Measurements from ENCODE around the gene CREB3L4. TPM values are rescaled to one million over a fixed set of nuclear protein-coding genes. Genes with fewer than 3 reads are reported as not detected.

Gene CREB3L4
- total and polyA plus RNA-seq, 2 of the 13 experiments (the other 11 are each of a cell fraction or from before 2014, with no cell fraction given) = 9.9 to 18.7 TPM

DNA sequence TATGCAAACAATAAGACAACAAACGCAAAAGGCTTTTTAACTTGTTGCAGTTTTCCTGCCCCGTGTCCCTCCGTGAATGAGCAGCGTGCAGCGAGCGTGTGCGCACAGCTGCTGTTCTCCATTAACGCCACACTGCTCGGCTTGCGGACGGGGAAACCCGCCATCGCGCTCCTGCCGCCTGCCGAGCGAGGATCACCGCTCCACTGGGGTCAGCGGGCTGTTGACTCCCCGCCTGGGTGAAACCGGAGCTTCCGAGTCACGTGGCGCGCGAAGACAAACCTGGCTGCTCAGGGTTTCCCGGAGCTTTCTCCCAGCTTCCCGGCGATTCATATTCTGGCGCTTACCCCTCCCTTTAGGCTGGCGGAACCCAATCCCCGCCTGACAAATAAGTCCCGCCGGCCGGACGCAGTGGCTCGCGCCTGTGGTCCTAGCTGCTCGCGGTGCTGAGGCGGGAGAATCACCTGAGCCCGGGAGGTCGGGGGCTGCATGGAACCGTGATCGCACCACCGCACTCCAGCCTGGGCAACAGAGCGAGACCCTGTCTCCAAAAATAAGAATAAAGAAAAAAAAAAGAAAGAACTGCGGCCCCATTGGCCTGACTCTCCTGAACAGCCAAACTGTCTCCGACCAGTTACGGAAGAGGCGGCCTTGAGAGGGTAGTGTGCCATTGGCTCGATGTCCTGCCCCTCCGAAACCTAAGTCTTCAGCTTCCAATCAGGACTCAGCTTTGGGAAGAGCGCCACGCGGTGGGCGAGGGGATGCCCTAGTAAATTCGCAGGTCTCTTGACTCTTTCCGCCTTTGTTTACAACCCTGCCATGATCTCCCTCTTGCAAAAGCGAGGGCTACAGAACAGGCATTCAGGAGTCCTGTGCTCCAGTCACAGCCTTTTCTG, at the start of gene CREB3L4 (continued):
- TF ChIP-seq CCDC6 (CRISPR knock-in tag; IDR thresholded peaks at IDR 0.05) (peak; percentile 92), RELA (CRISPR knock-in tag; IDR thresholded peaks at IDR 0.05) (no peak), ZNF629 (CRISPR knock-in tag; conservative IDR thresholded peaks at IDR 0.05) (no peak), KLF9 (CRISPR knock-in tag; IDR thresholded peaks at IDR 0.05; ENCODE audit: low read depth) (no peak), NCOA1 (CRISPR knock-in tag; IDR thresholded peaks at IDR 0.05) (no peak), ZNF446 (CRISPR knock-in tag; IDR thresholded peaks at IDR 0.05) (0 out of 2 replicates have a peak, but pooled peaks have one; percentile 54), ZNF121 (CRISPR knock-in tag; IDR thresholded peaks at IDR 0.05) (peak; percentile 100), SALL2 (CRISPR knock-in tag; IDR thresholded peaks at IDR 0.05) (peak; percentile 68; the same call in 1 of the 2 replicates), REL (CRISPR knock-in tag; conservative IDR thresholded peaks at IDR 0.05) (no peak), ZNF7 (CRISPR knock-in tag; IDR thresholded peaks at IDR 0.05) (no peak), JUND (CRISPR knock-in tag; IDR thresholded peaks at IDR 0.05) (no peak), SCMH1 (CRISPR knock-in tag; IDR thresholded peaks at IDR 0.05; ENCODE audit: borderline replicate concordance) (no peak), ZNF205 (CRISPR knock-in tag; IDR thresholded peaks at IDR 0.05) (peak; percentile 83; the same call in 1 of the 2 replicates), KLF13 (CRISPR knock-in tag; IDR thresholded peaks at IDR 0.05) (no peak), ZNF335 (CRISPR knock-in tag; IDR thresholded peaks at IDR 0.05) (peak; percentile 74; the same call in 1 of the 2 replicates), ZZZ3 (CRISPR knock-in tag; IDR thresholded peaks at IDR 0.05; ENCODE audit: borderline replicate concordance) (0 out of 2 replicates have a peak, but pooled peaks have one; percentile 24), ZNF546 (CRISPR knock-in tag; conservative IDR thresholded peaks at IDR 0.05) (0 out of 2 replicates have a peak, but pooled peaks have one; percentile 52), TCF7 (IDR thresholded peaks at IDR 0.05; ENCODE audit: low read depth) (no peak), HDAC2 (CRISPR knock-in tag; IDR thresholded peaks at IDR 0.05) (peak; percentile 45; the same call in 1 of the 2 replicates)
- TF ChIP-seq, protein P1, sequence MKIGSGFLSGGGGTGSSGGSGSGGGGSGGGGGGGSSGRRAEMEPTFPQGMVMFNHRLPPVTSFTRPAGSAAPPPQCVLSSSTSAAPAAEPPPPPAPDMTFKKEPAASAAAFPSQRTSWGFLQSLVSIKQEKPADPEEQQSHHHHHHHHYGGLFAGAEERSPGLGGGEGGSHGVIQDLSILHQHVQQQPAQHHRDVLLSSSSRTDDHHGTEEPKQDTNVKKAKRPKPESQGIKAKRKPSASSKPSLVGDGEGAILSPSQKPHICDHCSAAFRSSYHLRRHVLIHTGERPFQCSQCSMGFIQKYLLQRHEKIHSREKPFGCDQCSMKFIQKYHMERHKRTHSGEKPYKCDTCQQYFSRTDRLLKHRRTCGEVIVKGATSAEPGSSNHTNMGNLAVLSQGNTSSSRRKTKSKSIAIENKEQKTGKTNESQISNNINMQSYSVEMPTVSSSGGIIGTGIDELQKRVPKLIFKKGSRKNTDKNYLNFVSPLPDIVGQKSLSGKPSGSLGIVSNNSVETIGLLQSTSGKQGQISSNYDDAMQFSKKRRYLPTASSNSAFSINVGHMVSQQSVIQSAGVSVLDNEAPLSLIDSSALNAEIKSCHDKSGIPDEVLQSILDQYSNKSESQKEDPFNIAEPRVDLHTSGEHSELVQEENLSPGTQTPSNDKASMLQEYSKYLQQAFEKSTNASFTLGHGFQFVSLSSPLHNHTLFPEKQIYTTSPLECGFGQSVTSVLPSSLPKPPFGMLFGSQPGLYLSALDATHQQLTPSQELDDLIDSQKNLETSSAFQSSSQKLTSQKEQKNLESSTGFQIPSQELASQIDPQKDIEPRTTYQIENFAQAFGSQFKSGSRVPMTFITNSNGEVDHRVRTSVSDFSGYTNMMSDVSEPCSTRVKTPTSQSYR (CRISPR knock-in tag; IDR thresholded peaks at IDR 0.05; ENCODE audit: borderline replicate concordance) = peak; percentile 26; the same call in 1 of the 2 replicates
- TF ChIP-seq, protein P2, sequence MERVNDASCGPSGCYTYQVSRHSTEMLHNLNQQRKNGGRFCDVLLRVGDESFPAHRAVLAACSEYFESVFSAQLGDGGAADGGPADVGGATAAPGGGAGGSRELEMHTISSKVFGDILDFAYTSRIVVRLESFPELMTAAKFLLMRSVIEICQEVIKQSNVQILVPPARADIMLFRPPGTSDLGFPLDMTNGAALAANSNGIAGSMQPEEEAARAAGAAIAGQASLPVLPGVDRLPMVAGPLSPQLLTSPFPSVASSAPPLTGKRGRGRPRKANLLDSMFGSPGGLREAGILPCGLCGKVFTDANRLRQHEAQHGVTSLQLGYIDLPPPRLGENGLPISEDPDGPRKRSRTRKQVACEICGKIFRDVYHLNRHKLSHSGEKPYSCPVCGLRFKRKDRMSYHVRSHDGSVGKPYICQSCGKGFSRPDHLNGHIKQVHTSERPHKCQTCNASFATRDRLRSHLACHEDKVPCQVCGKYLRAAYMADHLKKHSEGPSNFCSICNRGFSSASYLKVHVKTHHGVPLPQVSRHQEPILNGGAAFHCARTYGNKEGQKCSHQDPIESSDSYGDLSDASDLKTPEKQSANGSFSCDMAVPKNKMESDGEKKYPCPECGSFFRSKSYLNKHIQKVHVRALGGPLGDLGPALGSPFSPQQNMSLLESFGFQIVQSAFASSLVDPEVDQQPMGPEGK (CRISPR knock-in tag; IDR thresholded peaks at IDR 0.05) = peak; percentile 83
- TF ChIP-seq, protein P3, sequence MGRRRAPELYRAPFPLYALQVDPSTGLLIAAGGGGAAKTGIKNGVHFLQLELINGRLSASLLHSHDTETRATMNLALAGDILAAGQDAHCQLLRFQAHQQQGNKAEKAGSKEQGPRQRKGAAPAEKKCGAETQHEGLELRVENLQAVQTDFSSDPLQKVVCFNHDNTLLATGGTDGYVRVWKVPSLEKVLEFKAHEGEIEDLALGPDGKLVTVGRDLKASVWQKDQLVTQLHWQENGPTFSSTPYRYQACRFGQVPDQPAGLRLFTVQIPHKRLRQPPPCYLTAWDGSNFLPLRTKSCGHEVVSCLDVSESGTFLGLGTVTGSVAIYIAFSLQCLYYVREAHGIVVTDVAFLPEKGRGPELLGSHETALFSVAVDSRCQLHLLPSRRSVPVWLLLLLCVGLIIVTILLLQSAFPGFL (CRISPR knock-in tag; IDR thresholded peaks at IDR 0.05) = no peak
- TF ChIP-seq, protein P4, sequence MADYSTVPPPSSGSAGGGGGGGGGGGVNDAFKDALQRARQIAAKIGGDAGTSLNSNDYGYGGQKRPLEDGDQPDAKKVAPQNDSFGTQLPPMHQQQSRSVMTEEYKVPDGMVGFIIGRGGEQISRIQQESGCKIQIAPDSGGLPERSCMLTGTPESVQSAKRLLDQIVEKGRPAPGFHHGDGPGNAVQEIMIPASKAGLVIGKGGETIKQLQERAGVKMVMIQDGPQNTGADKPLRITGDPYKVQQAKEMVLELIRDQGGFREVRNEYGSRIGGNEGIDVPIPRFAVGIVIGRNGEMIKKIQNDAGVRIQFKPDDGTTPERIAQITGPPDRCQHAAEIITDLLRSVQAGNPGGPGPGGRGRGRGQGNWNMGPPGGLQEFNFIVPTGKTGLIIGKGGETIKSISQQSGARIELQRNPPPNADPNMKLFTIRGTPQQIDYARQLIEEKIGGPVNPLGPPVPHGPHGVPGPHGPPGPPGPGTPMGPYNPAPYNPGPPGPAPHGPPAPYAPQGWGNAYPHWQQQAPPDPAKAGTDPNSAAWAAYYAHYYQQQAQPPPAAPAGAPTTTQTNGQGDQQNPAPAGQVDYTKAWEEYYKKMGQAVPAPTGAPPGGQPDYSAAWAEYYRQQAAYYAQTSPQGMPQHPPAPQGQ (CRISPR knock-in tag; IDR thresholded peaks at IDR 0.05; ENCODE audit: borderline replicate concordance) = no peak; the same call in 1 of the 2 replicates

Data from HepG2 (cell line).